22Rv1 (cell line): ENCODE results near the gene ATP8A1.

ENCODE experiments used
- CTCF ChIP-seq: fragments of 450-650 bp; IDR thresholded peaks from 2 replicates; pipeline ENCODE4 v1.5.1; 2017; ENCODE audit warnings: mild to moderate bottlenecking
- ZFX ChIP-seq: fragments of 450-650 bp; IDR thresholded peaks from 2 replicates; pipeline ENCODE4 v1.6.1; 2017; ENCODE audit warnings: antibody characterized with exemption, borderline replicate concordance

GRCh38 chr4:42640613-42641012 lies 16.3 kb downstream of the ATP8A1 start:
- no peak for TF ChIP-seq CTCF
- no peak for TF ChIP-seq ZFX
